ENCODE data around the gene ICE1. TPM values are rescaled to one million over a fixed set of nuclear protein-coding genes. Genes with fewer than 3 reads are reported as not detected.
"Not testable (repeated sequence)": the region's sequence is repeated elsewhere in the genome, so short reads cannot be mapped to it uniquely, and the experiment has no call there.

ICE1 gene, protein sequence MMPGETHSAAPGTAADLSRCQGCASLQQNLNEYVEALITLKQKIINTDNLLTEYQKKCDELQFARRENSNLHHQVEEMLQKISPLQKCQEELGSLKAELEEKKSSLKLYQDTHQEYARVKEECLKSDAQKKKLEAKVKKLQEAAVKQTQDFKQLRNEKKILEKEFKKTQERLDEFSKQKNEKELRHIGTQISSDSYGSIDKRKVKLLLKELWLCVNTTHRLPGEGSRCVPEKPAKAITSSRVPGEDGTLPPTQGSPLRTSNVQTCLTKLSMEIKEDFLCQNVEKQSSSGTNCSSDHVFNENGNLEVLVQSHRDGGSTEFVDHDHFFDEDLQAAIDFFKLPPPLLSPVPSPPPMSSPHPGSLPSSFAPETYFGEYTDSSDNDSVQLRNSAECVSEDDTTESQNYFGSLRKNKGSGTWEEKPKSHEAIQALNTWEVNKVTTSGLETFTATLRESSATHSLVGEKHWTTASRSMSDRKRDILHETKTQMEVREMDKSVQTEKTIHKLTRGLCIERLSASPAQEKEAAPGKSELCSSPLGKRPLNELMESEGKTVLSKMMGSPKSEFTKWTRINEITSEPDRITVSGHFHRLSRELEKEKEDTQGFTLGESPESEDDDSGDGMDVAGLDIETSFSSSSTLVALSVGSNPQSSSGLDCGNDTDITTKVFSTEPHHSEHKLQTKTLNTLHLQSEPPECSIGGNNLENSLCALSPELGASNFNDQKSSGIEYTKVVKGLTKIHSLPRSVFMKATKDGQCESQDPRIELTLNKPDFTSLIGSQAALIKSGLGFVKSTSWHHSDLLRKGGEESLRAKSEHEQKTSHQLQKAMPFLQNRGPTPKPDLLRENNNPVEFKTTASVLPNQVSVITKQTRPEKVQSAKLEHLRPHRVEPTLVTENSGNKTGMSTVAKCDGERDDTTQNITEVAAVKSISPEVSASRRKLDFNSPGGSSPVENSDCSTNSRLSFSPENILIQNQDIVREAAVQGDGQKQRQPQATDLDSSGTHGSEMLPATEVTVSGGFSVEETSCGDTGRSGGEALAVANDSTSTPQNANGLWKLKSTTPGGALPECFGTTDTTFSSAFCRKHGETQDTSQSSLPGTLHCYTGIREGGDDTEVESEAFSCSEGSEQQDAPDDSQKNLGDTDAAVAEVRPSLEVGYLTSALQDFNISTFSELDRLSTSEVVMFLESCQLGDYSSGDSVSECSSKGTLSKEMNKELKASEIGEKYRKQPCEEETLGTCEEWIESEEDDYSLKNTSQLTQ (N-terminal part only)
- total RNA-seq: 8.7 TPM

DNA sequence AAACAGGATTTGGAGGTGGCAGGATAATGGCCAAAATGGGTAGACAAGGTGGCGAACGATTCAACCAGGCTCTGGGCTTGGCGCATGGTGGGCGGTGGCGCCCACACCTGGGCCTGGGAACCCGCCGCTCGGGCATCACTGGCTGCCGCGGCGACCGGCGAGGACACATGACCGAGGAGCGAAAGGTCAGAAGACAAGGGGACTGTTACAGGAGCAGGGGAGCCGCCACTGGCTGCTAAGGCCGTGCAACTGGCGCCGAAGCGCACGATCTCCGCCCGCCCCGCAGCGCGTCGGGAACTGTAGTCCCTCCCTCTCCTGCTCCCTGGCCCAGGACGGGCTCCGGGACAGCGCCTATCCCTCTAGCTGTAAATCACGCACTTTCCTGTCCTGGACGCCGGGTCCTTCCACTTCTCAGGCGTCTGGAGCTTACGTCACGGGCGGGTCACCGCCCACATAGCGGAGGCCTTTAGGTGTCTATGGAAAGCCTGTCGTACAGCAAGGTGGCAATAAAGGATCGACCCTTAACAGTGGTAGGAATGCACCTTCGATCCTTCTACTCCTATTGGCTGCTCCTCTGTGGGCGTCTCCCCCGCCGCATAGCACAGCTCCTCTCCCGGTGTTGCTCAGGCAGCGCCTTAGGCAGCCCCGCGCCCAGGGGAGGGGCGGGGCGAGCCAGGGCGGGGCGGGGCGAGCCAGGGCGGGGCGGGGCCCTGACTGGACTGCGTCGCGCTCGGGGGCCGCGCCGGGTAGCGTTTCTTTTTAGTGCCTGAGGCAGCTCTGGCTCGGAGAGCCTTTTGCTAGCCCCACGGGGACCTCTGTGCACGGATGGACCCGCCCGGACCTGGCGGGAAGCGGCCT lies at the start of gene ICE1:
Gene ICE1, plus strand, starts transcription at position 717 of the 858 bp plus-strand sequence. CDS start 239 bp downstream, outside the sequence.
- ATAC-seq: peak; percentile 93
- DNase-seq (ENCODE audit: low spot score): peak; percentile 99

DNA sequence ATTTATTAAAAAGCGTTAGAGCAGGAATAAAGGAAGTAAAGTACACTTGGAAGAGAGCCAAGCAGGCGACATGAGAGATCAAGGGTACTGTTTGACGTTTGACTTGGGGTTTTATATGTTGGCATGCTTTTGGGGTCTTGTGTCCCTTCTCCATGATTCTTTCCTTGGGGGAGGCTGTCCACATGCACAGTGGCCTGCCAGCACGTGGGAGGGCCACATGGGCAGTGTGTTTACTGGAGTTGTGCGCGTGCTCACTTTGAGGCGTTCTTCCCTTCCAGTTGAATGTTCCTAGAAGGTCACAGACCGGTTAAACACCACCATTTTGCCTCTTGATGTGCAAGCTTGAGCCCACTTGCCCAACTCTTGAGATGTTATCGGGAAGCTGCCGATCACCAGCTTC lies 49.5 kb upstream of the ICE1 start:
- DNase-seq (ENCODE audit: low spot score) (no peak), ATAC-seq (no peak)

DNA sequence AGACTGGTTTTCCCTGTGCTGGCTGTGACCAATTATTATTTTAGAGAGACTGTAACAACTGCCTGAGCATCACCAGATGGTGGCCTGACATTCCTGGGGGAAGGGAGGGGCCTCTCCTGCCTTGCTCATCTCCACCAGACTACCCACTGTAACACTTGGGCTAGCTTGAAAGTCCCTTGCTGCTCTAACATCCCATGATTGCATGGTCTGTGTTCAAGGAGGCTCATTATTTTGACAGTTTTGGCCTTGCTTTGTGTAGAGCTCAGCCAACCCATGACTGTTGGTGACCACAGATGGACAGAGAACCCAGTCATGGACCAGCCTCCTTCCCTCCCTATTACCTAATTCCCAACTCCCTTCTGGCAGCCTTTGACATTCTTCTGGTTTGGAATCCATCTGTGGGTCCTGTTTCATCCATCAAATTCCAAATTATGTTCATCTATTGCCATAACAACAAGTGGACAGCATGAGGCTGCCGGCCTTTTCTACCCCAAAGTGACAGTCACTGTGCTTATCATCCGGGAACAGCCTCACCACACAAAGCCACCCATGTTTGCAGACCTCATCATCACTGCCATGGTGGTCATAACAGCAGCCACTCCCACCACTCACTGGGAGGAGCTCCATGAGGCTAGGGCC lies 49.0 kb upstream of the ICE1 start:
- DNase-seq (ENCODE audit: low spot score) (no peak), ATAC-seq (no peak)

DNA sequence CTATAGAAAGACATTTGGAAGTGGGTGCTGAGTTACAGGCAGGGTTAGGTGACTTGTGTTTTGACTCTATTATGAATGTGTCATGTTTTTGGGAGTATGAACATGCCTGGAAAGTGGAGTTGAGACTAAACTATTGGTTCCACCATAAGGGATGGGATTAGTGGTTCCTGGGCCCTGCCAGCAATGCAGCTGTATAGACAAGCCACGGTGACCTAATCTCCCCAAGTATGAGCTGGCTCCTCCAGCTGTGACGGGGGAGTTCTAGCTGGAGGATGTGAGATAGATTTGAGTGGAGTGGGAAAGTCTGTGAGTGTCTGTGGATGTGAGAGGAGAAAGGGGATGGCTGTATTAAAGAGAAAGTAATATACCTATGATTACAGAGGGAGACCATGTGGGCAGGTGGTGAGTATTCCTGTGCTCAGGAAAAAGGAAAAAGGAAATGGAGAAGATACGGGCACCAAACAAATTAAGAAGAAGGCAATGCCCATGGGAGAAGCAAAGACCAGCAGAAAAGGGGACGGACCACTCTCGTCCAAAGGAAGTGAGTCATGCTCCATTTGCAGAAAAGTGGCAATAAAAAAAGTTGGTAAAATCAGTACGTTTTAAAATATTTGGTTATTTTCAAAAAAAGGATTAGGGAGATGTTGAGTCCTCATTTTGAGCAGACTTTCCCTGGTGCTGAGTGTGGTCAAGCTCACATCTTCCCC lies 48.3 kb upstream of the ICE1 start:
- ATAC-seq (no peak), DNase-seq (ENCODE audit: low spot score) (no peak)

DNA sequence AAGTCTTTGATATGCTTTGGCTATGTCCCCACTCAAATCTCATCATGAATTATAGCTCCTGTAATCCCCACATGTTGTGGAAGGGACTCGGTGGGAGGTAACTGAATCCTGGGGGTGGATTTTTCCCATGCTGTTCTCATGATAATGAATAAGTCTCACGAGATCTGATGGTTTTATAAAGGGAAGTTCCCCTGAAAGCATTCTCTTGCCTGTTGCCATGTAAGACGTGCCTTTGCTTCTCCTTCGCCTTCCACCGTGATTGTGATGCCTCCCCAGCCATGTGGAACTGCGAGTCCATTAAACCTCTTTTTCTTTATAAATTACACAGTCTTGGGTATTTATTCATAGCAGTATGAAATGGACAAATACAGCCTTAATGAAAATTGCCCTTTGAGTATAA lies 44.7 kb upstream of the ICE1 start:
- ATAC-seq (no peak), DNase-seq (ENCODE audit: low spot score) (no peak)

DNA sequence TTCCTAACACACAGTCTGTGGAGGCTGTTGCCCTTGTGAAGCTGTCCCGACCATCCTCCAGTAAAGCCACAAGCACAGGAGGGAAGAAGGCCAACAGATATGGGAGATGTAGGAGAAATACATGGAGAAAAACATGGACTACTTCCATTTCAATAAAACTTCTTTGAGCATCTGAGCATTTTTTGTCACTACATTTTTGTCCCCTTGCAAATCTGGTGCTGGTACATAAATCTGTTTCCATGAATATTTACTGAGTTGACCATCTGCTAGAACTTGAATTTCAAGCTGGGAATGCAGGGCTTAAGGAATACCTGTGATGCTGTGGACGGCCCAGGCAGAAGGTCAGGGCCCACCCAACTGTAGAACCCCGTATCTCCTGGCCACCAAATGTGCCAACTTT lies 43.9 kb upstream of the ICE1 start:
- ATAC-seq: no peak

DNA sequence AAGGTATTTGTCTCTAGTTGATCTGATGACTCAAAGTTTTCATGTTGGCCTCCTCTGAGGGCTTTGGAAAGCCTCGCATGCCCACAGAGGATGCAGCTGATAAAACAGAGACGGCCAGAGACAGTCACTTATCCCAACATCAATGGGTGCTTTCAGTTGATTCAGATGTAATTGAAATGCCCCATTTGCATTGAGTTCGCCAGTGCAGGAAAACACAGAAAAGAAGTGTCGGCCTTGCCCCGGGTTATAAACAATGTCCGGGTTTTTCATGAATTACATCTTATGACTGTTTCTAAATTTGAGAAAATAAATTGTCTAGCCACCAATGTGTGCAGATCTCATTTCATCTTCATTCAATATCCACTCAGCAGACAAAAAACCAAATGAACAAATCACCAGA lies 42.2 kb upstream of the ICE1 start:
- ATAC-seq (no peak), DNase-seq (ENCODE audit: low spot score) (no peak)

More for the DNA sequence above, 43.9 kb upstream of the ICE1 start:
- DNase-seq (ENCODE audit: low spot score): no peak

DNA sequence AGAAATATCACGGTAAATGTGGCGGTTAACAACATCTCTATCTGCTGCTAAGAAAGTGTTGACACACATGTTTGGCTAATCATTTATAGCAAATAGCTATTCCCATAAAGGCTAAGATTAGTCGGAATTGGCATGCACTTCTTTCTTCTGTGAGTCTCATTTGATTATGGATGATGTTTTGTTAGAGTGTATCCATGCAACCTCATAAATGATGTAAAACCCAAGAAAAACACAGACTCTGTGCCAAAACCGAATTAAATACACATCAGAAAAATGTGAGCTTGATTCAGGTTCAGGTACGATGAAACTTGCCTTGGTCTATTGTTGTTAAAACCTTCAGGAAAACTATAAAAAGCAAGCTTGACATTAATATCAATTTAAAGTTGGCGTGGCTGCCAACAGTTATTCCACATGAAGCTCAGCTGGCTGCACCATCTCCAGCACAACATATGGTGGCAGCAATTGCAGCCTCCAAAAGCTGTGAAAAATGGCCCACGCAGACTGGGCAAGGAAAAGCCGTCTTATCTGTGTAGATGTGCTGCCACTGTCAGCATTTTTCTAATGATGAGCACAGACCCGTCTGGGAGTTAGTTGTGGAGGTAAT lies 41.1 kb upstream of the ICE1 start:
- ATAC-seq (no peak), DNase-seq (ENCODE audit: low spot score) (no peak)

DNA sequence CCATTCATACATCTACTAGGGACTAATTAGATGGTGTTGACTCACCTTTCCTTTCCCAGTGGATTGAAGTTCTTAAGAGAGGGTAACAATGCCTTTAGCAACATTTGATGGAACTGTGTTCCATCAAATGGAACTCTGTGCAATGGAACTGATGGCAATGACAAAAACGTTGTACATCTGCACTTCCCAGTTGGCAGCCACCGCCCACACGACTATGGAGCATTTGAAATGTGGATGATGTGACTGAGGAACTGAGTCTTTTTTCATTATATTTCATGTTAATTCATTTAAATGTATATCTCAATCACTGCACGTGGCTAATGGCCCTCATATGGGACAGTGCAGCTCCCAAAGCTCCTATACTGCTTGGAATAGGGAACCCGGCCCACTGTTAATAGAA lies 39.0 kb upstream of the ICE1 start:
- no peak for DNase-seq (ENCODE audit: low spot score)
- no peak for ATAC-seq

DNA sequence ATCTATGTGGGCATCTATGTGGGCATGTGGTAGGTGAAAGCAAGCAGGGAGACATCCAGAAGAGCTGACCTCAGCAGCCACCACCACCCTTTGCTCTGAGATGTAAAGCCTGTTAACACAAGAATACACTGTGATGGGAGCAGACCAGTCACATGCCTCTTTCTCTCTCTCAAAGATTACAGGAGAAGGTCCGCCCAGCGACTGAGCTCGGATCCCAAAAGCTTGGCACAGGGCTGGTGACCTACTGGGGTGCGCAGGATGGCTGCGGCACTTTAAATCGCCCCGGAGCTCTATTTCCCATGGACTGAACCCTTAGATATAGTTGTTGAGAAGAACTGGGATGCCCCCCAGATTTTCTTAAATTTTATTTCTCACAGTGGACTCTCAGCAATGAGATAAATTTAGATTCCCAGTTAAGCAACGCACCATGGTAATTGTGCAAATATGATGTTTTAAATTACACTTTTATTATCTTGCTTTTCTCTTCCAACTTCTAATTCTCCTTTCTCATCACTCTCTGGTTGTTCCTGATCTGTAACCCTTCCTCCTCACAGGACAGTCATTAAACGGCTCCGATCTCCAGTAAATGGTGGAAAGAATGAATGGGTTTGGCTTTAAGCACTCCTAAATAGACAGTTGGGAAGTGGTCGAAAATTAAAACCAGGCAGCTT lies 37.7 kb upstream of the ICE1 start:
- ATAC-seq (no peak), DNase-seq (ENCODE audit: low spot score) (no peak)

DNA sequence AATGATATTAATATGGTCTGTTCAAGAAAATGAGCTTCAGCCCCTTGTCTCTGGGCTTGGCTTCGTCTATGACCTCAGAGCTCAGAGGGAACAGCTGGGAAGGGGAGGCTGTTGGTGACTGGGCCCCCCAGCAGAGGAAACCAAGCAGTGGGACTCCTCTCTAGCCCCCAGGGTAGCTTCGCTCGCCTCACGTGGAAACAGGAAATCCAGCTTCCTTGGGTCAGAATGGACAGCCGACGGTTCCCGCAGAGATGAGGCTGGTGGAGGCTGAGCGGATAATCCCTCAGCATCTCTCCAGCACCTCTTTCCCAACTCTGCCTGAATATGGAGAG lies 37.2 kb upstream of the ICE1 start:
- DNase-seq (ENCODE audit: low spot score): no peak
- no peak for ATAC-seq

DNA sequence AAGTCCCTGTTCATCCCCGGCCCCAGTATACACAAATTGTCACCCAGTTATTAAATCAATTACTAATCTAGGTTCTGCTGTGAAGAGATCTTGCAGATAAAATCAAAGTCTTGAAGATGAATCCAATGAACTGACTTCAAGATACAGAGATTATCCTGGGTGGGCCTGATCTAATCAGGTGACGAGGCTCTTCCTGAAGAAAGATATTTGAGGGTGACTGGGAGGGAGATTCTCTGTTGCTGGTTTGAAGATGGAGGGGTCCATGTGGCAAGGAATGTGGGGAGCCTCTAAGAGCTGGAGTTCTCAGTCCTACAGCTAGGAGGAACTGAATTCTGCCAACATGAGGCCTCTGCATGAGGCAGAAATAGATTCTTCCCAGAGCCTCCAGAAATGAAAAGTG lies 36.1 kb upstream of the ICE1 start:
- DNase-seq (ENCODE audit: low spot score): no peak
- no peak for ATAC-seq

DNA sequence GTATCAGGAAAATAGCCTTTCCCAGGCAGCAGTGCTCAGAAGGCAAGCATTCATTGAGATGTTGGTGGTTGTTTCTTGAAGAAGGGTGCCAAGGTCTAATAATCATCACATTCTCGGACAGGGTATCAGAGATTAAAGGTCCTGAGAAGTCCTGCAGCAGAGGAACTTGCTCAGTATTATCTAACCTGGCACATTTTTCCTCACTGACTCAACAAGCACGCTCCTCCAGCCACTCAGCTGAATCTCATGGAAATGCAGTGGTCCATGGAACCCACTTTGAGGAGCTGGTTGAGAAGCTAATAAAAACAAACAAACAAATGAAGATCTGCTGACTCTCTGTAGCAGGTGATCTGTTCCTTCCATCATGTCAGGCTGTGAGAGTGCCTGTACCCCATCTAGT lies 35.3 kb upstream of the ICE1 start:
- DNase-seq (ENCODE audit: low spot score) (no peak), ATAC-seq (no peak)

DNA sequence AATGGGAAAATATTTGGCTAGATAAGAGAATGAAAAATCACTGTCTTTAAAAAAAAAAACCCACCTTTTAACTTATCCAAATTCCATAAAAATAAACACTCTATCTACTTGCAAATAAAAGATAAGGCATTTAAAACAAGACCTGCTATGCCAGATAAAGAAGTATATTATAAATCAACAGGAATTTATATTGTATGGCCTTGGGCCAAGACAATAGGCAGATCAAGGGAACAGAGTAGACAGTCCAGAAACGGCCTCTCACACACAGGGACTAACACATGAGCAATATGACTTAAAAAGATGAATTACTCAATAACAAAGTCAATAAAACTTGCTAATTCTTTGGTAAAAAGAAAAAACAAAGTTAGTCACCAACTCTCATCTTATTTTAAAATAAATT lies 34.7 kb upstream of the ICE1 start:
- DNase-seq (ENCODE audit: low spot score) (no peak), ATAC-seq (no peak)

DNA sequence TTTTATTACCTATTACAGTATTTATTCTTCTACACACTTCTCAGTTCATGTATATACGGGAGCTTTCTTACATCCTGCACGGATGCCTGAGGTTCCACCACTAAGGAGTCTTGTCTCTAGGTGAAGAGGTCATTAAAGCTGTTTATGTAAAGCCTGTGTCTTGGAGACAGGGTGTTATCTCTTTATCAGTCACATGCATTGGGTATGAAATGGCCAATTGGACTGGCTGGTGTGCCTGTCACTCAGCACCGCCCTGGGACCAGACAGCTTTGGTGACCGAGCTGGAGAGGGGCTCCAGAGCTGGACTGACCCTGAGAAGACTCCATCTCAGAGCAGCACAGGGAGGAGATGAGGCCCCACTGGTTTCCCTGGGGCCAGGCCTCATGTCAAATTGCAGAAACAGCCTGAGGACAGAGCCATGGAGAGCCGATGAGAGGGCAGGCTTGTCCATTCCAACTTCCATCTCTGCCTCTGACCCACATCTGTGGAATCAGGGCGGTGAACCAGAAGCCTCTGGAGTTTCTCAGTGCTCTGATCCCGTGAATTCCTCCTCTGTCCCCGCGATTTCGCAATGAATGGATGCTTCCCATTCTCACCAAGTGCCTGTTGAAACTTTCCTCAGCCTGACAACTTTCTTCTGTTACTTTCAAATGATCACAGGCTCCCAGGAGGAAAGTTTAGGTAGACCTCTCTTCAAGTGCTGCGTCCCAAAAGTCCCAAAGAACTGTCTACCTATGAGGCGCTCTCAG lies 32.2 kb upstream of the ICE1 start:
- DNase-seq (ENCODE audit: low spot score): not testable (repeated sequence)

DNA sequence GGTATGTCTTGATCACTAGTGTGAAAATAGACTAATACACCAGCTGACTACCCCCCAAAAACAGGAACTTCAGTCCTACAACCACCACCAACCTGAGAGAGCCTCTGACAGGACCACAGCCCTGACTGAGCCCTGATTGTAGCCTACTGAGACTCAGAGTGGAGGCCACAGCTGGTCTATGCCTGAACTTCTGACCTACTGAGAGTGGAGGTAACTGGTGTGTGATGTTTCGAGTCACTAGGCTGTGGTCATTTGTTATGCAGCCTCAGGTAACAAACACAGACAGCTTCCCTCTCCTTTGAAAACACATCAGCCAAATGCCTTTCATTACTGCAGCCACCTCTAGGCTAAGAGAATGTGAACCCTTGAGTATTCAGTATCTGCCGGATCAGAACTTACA lies 30.0 kb upstream of the ICE1 start:
- not testable (repeated sequence) for ATAC-seq; DNase-seq (ENCODE audit: low spot score)

More for the DNA sequence above, 32.2 kb upstream of the ICE1 start:
- not testable (repeated sequence) for ATAC-seq

DNA sequence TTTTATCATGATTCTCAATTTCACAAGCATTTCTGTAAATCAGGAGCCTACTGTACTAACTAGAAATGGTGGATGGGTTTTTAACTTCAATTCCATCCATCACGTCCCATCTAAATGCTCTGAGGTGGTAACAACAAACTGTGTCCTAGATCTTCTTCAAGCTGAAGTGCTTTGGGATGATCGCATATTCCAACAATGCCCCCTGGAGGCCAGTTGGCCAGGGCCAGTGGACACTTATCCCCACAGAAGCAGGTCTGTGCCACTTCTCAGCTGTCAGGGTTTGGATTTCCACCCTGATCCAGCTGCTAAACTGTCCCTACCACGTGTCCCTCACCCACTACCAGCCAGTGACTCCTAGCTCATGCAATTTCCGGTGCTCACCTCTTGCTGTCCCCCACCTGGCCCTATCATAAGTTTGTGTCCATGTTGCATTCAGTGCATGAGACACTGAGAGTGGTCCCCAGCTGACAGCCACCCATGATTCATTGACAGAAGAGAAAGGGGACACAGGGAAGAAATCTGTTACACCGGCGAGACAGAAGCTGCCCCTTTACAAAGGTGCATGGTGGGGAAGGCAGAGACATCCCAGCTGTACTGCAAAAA lies 28.0 kb upstream of the ICE1 start:
- DNase-seq (ENCODE audit: low spot score): peak; percentile 70

More for the DNA sequence above, 28.0 kb upstream of the ICE1 start:
- peak; percentile 97 for ATAC-seq
